NCI-H774 (cell line): ENCODE data around the gene CEP43.
A peak's percentile ranks its signal among the peaks of the same experiment; 100 is the strongest.

ENCODE experiments used
- DNase-seq: peaks from one replicate; lab custom pipeline; 2025; lab: John Stamatoyannopoulos, UW

CEP43 gene, protein sequence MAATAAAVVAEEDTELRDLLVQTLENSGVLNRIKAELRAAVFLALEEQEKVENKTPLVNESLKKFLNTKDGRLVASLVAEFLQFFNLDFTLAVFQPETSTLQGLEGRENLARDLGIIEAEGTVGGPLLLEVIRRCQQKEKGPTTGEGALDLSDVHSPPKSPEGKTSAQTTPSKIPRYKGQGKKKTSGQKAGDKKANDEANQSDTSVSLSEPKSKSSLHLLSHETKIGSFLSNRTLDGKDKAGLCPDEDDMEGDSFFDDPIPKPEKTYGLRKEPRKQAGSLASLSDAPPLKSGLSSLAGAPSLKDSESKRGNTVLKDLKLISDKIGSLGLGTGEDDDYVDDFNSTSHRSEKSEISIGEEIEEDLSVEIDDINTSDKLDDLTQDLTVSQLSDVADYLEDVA

GRCh38 chr6:166999145-166999883, at the start of gene CEP43:
CEP43 (plus strand) TSS chr6:166999397; CDS start chr6:166999413, 16 bp downstream.
- peak; percentile 99 for DNase-seq

DNA sequence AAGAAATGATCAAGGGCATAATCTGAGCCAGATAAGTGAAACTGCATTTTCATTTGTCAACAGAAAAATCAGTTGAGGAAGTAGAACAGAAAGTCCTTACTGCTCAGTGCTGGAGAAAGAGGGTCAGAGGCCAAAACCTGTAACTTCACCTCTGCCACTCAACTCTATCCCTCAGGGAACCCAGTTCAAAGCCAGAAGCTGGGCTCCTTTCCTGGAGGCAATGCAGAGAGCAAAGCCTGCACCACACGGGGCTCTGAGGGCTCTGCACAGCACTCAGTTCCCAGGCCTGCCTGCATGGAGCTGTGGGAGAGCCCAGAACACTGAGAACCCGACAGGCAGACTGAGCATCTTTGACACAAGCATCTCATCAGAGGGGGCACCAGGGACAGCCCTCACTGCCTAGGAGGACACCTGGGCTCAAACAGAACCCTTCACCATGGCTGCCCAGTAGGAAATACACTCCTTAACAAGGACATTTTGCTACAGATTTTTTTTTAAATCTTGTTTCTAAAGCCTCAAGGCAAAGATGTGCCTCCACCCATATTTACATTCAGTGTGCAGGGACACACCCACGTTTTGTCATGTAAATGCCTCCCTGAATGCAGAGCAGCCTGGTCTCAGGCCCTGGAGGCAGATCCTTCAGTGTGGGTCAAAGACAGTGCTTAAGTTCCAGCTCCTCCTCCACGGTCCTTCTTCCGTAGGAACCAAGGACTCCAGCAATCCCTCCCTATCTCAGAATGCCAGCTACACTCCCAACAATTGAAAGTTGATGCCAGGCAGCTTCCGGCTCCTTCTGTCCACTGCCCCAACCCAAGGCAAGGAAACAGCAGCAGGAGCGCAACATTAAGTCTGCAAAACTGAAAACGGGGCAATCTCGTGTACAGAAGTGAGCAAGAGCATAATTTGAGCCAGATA, 49.4 kb upstream of the CEP43 start:
- no peak for DNase-seq

DNA sequence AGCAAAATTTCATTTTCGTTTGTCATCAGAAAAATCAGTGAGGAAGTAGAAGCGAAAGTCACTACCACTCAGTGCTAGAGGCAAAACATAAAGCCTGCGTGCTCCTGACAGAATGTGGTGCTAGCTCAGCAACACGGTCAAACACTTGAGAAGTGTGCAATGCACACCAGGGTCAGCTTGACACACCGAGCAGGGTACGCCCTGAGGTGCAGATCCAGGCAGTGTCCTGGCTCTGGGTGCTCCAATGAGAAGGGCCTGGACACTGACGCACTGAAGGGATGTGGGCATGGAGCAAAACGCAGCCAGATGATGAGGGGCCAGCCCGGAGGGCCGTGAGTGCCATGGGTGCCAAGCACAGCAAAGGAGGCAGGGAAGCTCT, 48.8 kb upstream of the CEP43 start:
- no peak for DNase-seq

- peak; percentile 86 for DNase-seq
Measured at GRCh38 chr6:166950892-166951669, 48.1 kb upstream of the CEP43 start.

- no peak for DNase-seq
Measured at GRCh38 chr6:166951670-166952060, 47.5 kb upstream of the CEP43 start.

DNA sequence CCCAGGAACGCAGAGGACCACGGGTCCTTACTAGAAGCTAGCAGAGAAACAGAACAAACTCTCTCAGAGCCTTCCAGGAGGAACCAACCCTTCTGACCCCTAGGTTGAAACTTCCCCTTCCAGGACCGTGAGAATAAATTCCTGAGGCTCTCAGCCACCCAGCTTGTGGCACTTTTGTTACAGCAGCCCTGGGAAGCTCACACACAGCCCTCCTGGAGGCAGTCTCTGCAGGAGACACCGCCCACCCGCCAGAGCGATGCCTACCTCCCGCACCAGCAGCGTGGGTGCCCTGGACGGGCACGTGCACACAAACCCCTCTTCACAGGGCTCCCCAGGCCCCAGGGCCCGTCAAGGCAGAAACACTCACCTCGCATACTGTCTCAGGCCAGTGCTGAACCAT, 47.1 kb upstream of the CEP43 start:
- DNase-seq = no peak

- no peak for DNase-seq
Measured at GRCh38 chr6:166952567-166953486, 46.4 kb upstream of the CEP43 start.

- DNase-seq = no peak
Measured at GRCh38 chr6:166954118-166954713, 45.0 kb upstream of the CEP43 start.

DNA sequence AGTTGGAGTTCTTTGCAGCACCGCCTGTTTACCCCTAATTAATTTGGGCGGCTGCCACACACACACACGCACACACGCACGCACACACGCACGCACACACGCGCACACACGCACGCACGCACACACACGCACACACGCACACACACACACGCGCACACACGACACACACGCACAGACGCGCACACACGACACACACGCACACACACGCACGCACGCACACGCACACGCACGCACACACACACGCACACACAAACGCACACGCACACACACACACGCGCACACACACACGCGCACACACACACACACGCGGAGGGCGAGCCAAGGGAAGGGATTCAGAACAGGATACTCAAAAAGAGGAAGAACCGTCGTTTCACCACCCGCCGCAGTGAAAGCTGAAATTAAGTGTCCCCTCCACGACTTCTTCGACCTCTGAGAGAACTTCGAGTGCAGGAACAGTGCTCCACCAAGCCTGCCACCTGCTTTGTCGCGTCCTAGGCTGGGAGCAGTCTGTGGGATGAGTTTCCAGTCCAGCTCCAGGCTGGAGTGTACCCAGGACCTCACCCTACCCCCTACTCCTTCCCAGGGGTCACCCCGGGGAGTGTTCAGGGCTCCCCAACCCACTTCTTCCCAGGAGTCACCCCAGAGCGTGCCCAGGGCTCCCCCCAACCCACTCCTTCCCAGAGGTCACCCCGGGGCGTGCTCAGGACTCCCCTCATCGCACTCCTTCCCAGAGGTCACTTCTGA, 43.9 kb upstream of the CEP43 start:
- DNase-seq = no peak

DNA sequence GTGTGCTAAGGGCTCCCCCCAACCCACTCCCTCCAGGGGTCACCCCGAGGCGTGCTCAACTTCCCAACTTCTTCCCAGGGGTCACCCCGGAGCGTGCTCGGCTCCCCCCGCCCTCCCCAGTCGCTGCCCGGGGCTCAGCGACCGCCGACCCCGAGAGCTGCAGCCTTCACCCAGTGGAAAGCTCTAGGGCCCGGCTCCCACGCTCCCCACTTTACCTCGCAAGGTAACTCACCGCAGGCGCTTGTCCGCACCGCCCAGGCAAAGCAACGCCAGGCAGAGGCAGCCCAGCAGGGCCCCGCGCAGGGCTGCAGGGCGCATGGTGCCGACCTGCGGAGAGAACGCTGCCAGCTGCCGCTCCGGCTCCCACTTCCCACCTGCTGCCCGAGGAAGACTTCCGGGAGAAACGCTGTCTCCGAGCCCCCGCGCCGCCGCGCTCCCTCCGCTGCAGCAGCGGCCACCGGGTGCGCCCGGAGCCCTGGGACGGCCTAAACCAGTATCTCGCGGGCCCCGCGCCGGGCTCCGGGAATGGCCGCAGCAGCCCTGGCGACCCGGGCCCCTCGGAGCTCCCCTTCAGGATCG, 43.2 kb upstream of the CEP43 start:
- DNase-seq = peak; percentile 66

- DNase-seq = peak; percentile 96
Measured at GRCh38 chr6:166956444-166957086, 42.6 kb upstream of the CEP43 start, which contains the start of gene RNASET2. RNASET2 (minus strand) TSS chr6:166956550; CDS start chr6:166956182, 368 bp downstream.

DNA sequence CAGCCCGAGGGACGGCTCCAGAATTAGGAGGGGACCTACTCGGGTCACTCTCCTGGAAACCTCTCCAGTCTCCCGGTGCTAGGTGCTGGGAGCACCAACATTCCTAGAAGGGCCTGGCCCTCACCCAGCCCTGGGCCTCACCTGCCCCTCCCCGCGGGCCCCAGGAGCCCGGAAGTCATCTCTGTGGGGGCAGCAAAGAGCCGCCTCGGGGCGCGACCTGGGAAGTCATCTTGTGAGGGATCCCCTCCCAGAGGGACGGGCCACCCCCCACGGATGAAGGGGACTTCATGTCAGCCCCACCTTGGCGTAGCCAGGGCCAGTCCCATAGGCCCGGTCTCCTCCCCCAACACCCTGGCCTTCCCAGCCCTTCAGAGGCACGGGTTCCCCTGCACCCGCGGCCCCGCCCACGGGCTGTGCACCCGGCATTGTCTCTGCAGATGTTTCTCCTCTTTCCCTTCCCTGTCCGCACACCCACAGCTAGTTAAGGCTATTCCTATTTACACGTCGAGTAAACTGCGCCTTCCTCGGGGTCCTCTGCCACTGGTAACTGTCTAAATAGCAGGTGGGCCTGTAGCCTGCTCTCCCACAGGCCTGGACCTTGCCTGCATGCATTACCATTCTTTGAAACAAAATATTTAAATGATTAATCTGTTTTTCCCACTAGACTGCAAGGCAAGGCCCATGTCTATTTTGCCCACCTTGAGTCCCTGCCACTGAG, 42.0 kb upstream of the CEP43 start:
- DNase-seq = peak; percentile 70

DNA sequence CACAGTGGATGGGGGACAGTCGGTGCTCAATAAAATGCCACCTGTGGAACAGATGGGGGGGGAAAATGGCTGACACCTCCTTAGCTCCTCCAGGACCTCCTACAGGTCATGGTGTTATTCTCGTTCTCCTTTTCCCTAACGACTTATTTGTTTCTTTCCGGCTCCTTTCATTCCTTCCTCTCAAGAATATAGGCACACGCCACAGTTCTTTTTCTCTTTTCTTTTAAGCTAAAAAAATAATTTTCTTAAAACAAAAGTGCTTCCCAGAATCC, 41.5 kb upstream of the CEP43 start:
- no peak for DNase-seq

GRCh38 chr6:166958926-166959861, 40.0 kb upstream of the CEP43 start:
- DNase-seq = no peak

DNA sequence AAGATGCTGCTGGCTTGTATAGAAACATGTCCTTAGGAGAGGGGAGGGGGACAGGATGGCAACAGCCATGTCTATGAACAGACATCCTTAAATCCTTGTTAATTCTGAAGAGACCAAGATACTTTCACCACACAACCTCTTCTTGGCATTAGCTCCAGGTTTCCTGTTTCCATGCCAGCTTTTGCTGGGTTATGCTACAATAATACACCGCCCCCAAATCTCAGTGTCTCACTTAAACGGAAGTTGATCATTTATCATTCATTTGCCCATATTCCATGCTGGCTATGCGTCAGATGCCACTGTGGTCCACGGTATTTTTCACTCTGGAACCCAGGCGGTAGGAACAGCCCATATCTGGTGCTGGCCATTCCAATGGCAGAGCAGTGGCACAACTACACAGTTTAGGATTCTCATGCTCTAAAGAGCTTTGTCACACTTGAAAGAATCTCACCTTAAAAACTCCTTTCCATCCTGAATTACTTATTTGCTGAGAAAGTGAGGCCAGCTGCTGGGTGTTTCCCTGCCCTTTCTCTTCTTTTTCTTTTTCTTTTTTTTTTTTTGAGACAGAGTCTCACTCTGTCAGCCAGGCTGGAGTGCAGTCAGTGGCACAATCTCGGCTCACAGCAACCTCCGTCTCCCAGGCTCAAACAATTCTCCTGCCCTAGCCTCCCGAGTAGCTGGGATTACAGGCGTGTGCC, 39.1 kb upstream of the CEP43 start:
- DNase-seq = no peak

GRCh38 chr6:166960609-166960978, 38.6 kb upstream of the CEP43 start:
- DNase-seq = no peak
